GM12878 (cell line): Measurements from ENCODE around the gene ANKRD13C. TPM values are rescaled to one million over a fixed set of nuclear protein-coding genes. Genes with fewer than 3 reads are reported as not detected.

Experiments
- BCL3 ChIP-seq: IDR thresholded peaks from 2 replicates; pipeline ENCODE4 v1.6.1; 2011; ENCODE audit warnings: borderline replicate concordance, low read depth, mild to moderate bottlenecking, moderate library complexity, low read length; ENCODE audit not compliant: insufficient read depth, poor library complexity, severe bottlenecking
- CBFB ChIP-seq: IDR thresholded peaks from 2 replicates; pipeline ENCODE4 v1.6.1; 2016; ENCODE audit warnings: antibody characterized with exemption, low read depth
- CUX1 ChIP-seq: IDR thresholded peaks from 2 replicates; pipeline ENCODE4 v1.6.1; 2012; ENCODE audit warnings: improper control_type of control experiment, low read depth, low read length; ENCODE audit not compliant: insufficient replicate concordance
- DPF2 ChIP-seq: fragments of 450-650 bp; IDR thresholded peaks from 2 replicates; pipeline ENCODE4 v1.6.1; 2017; ENCODE audit warnings: mild to moderate bottlenecking
- EGR1 ChIP-seq, 2 experiments: IDR thresholded peaks; 1 replicate in 1 of 2; 2 replicates in 1 of 2; pipeline ENCODE4 v1.6.1; 2011 to 2012; ENCODE audit warnings: low read depth in 2 of 2, low read length in 2 of 2, borderline replicate concordance in 1 of 2, mild to moderate bottlenecking in 1 of 2, moderate library complexity in 1 of 2
- ETV6 ChIP-seq, 2 experiments: fragments of 450-650 bp in 1 of 2; IDR thresholded peaks in 1 of 2; conservative IDR thresholded peaks in 1 of 2; 2 replicates each; pipeline ENCODE4 v1.6.1; 2014; ENCODE audit warnings: antibody characterized with exemption in 1 of 2, borderline replicate concordance in 1 of 2, low read depth in 1 of 2, mild to moderate bottlenecking in 1 of 2, moderate library complexity in 1 of 2
- FOS ChIP-seq: IDR thresholded peaks from 3 replicates; pipeline ENCODE4 v1.6.1; 2011; ENCODE audit warnings: borderline replicate concordance; ENCODE audit not compliant: insufficient read length; ENCODE audit errors: extremely low read depth
- GABPA ChIP-seq: IDR thresholded peaks from 2 replicates; pipeline ENCODE4 v1.6.1; 2014; ENCODE audit warnings: antibody characterized with exemption, low read depth, mild to moderate bottlenecking, inconsistent platforms
- JUNB ChIP-seq: IDR thresholded peaks from 2 replicates; pipeline ENCODE4 v1.6.1; 2016; ENCODE audit warnings: antibody characterized with exemption, mild to moderate bottlenecking
- ZBTB11 ChIP-seq: fragments of 450-650 bp; formaldehyde crosslinking; IDR thresholded peaks from 2 replicates; pipeline ENCODE4 v1.5.0; 2022; ENCODE audit warnings: mild to moderate bottlenecking, missing genetic modification characterization
- ZBTB40 ChIP-seq: fragments of 450-650 bp; IDR thresholded peaks from 2 replicates; pipeline ENCODE4 v1.6.1; 2016; ENCODE audit warnings: mild to moderate bottlenecking, moderate library complexity, borderline replicate concordance
- ZNF274 ChIP-seq: IDR thresholded peaks from one replicate; pipeline ENCODE4 v1.8.0; 2011; ENCODE audit not compliant: insufficient read length, insufficient read depth
- ZNF622 ChIP-seq: fragments of 450-650 bp; IDR thresholded peaks from 2 replicates; pipeline ENCODE4 v1.6.1; 2017; ENCODE audit warnings: mild to moderate bottlenecking, inconsistent platforms
- polyA plus RNA-seq, 11 experiments: library from polyadenylated mRNA; depleted of rRNA in 4 of 11; unstranded in 6 of 11; stranded (reverse) in 5 of 11; fragments of >200 nt; fragmentation: Nextera tagmentation in 4 of 11; fragmentation: Illumina TruSeq in 1 of 11; extraction: Ambion mirVana in 4 of 11; extraction: Trizol in 1 of 11; gene quantifications; 1 replicate in 1 of 11; 2 replicates in 10 of 11; pipeline versions ENCODE4 v1.2.1 to v1.2.3, GENCODE V29; 2011 to 2016; ENCODE audit warnings: inconsistent platforms in 2 of 11, missing spikeins in 2 of 11, low read depth in 1 of 11
- total RNA-seq, 4 experiments: library from RNA; depleted of rRNA in 3 of 4; stranded (reverse); fragments of >200 nt in 3 of 4; fragmentation: Illumina TruSeq in 1 of 4; extraction: Trizol in 1 of 4; gene quantifications; 2 replicates each; pipeline versions ENCODE4 v1.2.1 to v1.2.3, GENCODE V29; 2013 to 2021

Gene ANKRD13C
- total and polyA plus RNA-seq, 10 of the 15 experiments (the other 5 are each of a cell fraction or from before 2014, with no cell fraction given), result 3.7 to 24.4 (median 14.1) TPM

- no peak for TF ChIP-seq CUX1
- TF ChIP-seq ZBTB11 (CRISPR knock-in tag), result no peak
- peak; percentile 58 for TF ChIP-seq CBFB
- TF ChIP-seq DPF2, result peak; percentile 85
- no peak for TF ChIP-seq ZBTB40
- TF ChIP-seq ZNF274, result no peak
- TF ChIP-seq BCL3, result peak; percentile 70
- no peak for TF ChIP-seq ETV6 (conservative IDR thresholded peaks at IDR 0.05 in 1 of 2, IDR thresholded peaks at IDR 0.05 in 1 of 2; ENCODE audit: borderline replicate concordance in 1 of 2, low read depth in 1 of 2)
- TF ChIP-seq FOS, result no peak
- no peak for TF ChIP-seq ZNF622
- peak in 1 of 2 experiments; percentile 53; a peak in 1 of 3 replicates for TF ChIP-seq EGR1 (IDR thresholded peaks at IDR 0.05; ENCODE audit: borderline replicate concordance in 1 of 2, low read depth in 2 of 2, low read length in 2 of 2)
- no peak for TF ChIP-seq GABPA
- TF ChIP-seq JUNB, result no peak
These were observed 133.0 kb downstream of the ANKRD13C start, which contains the start of gene SRSF11 (continued) for GRCh38 chr1:70221238-70222121.
